IPS-18a (cell line): Measurements from ENCODE around the gene DYRK1A.

Source experiments
- H3K27ac ChIP-seq: one replicate; pipeline ENCODE4 v1.5.1; 2013; ENCODE audit warnings: low read length
- H3K27me3 ChIP-seq: one replicate; pipeline ENCODE4 v1.6.1; 2013; ENCODE audit warnings: mild to moderate bottlenecking, low read length; ENCODE audit not compliant: control insufficient read depth, insufficient read depth
- H3K36me3 ChIP-seq: one replicate; pipeline ENCODE4 v1.6.1; 2013; ENCODE audit warnings: low read depth, low read length; ENCODE audit not compliant: control insufficient read depth
- H3K4me1 ChIP-seq: one replicate; pipeline ENCODE4 v1.6.1; 2013; ENCODE audit warnings: low read depth, low read length; ENCODE audit not compliant: control insufficient read depth
- H3K4me3 ChIP-seq: one replicate; pipeline ENCODE4 v1.5.1; 2013; ENCODE audit warnings: low read length
- H3K9ac ChIP-seq: one replicate; pipeline ENCODE4 v1.6.1; 2013; ENCODE audit warnings: mild to moderate bottlenecking, low read length, moderate library complexity
- H3K9me3 ChIP-seq: one replicate; pipeline ENCODE4 v1.6.1; 2013; ENCODE audit warnings: low read depth, low read length; ENCODE audit not compliant: control insufficient read depth

Gene DYRK1A

GRCh38 chr21:37505963-37506362 lies 139.4 kb downstream of the DYRK1A start:
- Histone ChIP-seq H3K9ac (no peak overlapping the region), H3K27me3 (no peaks in the 10 kb centered on the region), H3K4me1 (no peaks in the 10 kb centered on the region), H3K4me3 (no peak overlapping the region), H3K36me3 (peaks cover 64% of the 10 kb centered on the region), H3K9me3 (no peaks in the 10 kb centered on the region), H3K27ac (no peak overlapping the region)

GRCh38 chr21:37507716-37508115 lies 141.1 kb downstream of the DYRK1A start:
- H3K36me3 ChIP-seq: peaks cover 77% of the 10 kb centered on the region
- H3K27me3 ChIP-seq: no peaks in the 10 kb centered on the region
- no peak overlapping the region for H3K4me3 ChIP-seq
- H3K4me1 ChIP-seq: peaks cover 10% of the 10 kb centered on the region
- no peak overlapping the region for H3K9ac ChIP-seq
- no peaks in the 10 kb centered on the region for H3K9me3 ChIP-seq
- no peak overlapping the region for H3K27ac ChIP-seq

- H3K36me3 ChIP-seq: peaks cover 81% of the 10 kb centered on the region
- H3K4me3 ChIP-seq: no peak overlapping the region
Measured at GRCh38 chr21:37508341-37508740, 141.8 kb downstream of the DYRK1A start.

GRCh38 chr21:37509802-37510393 lies 143.3 kb downstream of the DYRK1A start:
- Histone ChIP-seq H3K9ac (no peak overlapping the region), H3K36me3 (peaks cover 89% of the 10 kb centered on the region), H3K9me3 (no peaks in the 10 kb centered on the region), H3K4me3 (no peak overlapping the region), H3K4me1 (peaks cover 29% of the 10 kb centered on the region), H3K27me3 (no peaks in the 10 kb centered on the region), H3K27ac (no peak overlapping the region)

More at GRCh38 chr21:37508341-37508740, 141.8 kb downstream of the DYRK1A start:
- Histone ChIP-seq H3K27ac (no peak overlapping the region), H3K4me1 (peaks cover 14% of the 10 kb centered on the region), H3K27me3 (no peaks in the 10 kb centered on the region), H3K9me3 (no peaks in the 10 kb centered on the region), H3K9ac (no peak overlapping the region)

GRCh38 chr21:37511848-37512247 lies 145.3 kb downstream of the DYRK1A start:
- peaks cover 70% of the 10 kb centered on the region for H3K36me3 ChIP-seq
- no peak overlapping the region for H3K9ac ChIP-seq
- no peaks in the 10 kb centered on the region for H3K9me3 ChIP-seq
- H3K27ac ChIP-seq: no peak overlapping the region
- no peak overlapping the region for H3K4me3 ChIP-seq
- H3K27me3 ChIP-seq: no peaks in the 10 kb centered on the region
- peaks cover 29% of the 10 kb centered on the region for H3K4me1 ChIP-seq

GRCh38 chr21:37513383-37513782 lies 146.8 kb downstream of the DYRK1A start:
- Histone ChIP-seq H3K36me3 (peaks cover 54% of the 10 kb centered on the region), H3K9me3 (no peaks in the 10 kb centered on the region), H3K27ac (no peak overlapping the region)

GRCh38 chr21:37514038-37514667 lies 147.6 kb downstream of the DYRK1A start:
- Histone ChIP-seq H3K9ac (no peak overlapping the region), H3K4me3 (no peak overlapping the region), H3K36me3 (peaks cover 47% of the 10 kb centered on the region), H3K27ac (no peak overlapping the region), H3K9me3 (no peaks in the 10 kb centered on the region), H3K27me3 (no peaks in the 10 kb centered on the region), H3K4me1 (peaks cover 29% of the 10 kb centered on the region)

More at GRCh38 chr21:37513383-37513782, 146.8 kb downstream of the DYRK1A start:
- peaks cover 29% of the 10 kb centered on the region for H3K4me1 ChIP-seq
- H3K27me3 ChIP-seq: no peaks in the 10 kb centered on the region
- H3K9ac ChIP-seq: no peak overlapping the region
- no peak overlapping the region for H3K4me3 ChIP-seq

GRCh38 chr21:37516998-37517397 lies 150.4 kb downstream of the DYRK1A start:
- H3K4me1 ChIP-seq: peaks cover 44% of the 10 kb centered on the region
- H3K9ac ChIP-seq: no peak overlapping the region
- no peaks in the 10 kb centered on the region for H3K27me3 ChIP-seq
- no peaks in the 10 kb centered on the region for H3K9me3 ChIP-seq
- peaks cover 19% of the 10 kb centered on the region for H3K36me3 ChIP-seq
- no peak overlapping the region for H3K27ac ChIP-seq
- H3K4me3 ChIP-seq: no peak overlapping the region

- Histone ChIP-seq H3K9ac (no peak overlapping the region), H3K27me3 (no peaks in the 10 kb centered on the region), H3K4me1 (peaks cover 22% of the 10 kb centered on the region), H3K9me3 (no peaks in the 10 kb centered on the region), H3K27ac (no peak overlapping the region), H3K4me3 (no peak overlapping the region), H3K36me3 (no peaks in the 10 kb centered on the region)
Measured at GRCh38 chr21:37520801-37521200, 154.2 kb downstream of the DYRK1A start.

- H3K9ac ChIP-seq: no peak overlapping the region
- no peaks in the 10 kb centered on the region for H3K36me3 ChIP-seq
- H3K9me3 ChIP-seq: no peaks in the 10 kb centered on the region
Measured at GRCh38 chr21:37521658-37522057, 155.1 kb downstream of the DYRK1A start.

GRCh38 chr21:37522641-37523295 lies 156.2 kb downstream of the DYRK1A start:
- Histone ChIP-seq H3K4me1 (peaks cover 22% of the 10 kb centered on the region), H3K4me3 (no peak overlapping the region), H3K9me3 (no peaks in the 10 kb centered on the region), H3K9ac (no peak overlapping the region), H3K36me3 (no peaks in the 10 kb centered on the region), H3K27ac (no peak overlapping the region), H3K27me3 (no peaks in the 10 kb centered on the region)

More at GRCh38 chr21:37521658-37522057, 155.1 kb downstream of the DYRK1A start:
- H3K27me3 ChIP-seq: no peaks in the 10 kb centered on the region
- no peak overlapping the region for H3K4me3 ChIP-seq
- H3K4me1 ChIP-seq: peaks cover 22% of the 10 kb centered on the region
- no peak overlapping the region for H3K27ac ChIP-seq
